Mesenchymal stem cell (in vitro differentiated cells and primary cell): Measurements from ENCODE around the gene PAX7.

Experiments used
- DNase-seq: peaks from one replicate; pipeline ENCODE4 v3.0.0-alpha.2; 2013
- H2AFZ ChIP-seq: one replicate; pipeline ENCODE4 v1.6.1; 2013; ENCODE audit warnings: low read depth, mild to moderate bottlenecking, control low read depth, inconsistent platforms, low read length, moderate library complexity
- H2AK5ac ChIP-seq: 2 replicates; pipeline ENCODE4 v1.6.1; 2013; ENCODE audit warnings: low read length, moderate library complexity, mild to moderate bottlenecking, inconsistent platforms; ENCODE audit not compliant: severe bottlenecking
- H2BK120ac ChIP-seq: one replicate; pipeline ENCODE4 v1.6.1; 2013; ENCODE audit warnings: low read depth, mild to moderate bottlenecking, inconsistent platforms, low read length, moderate library complexity
- H2BK12ac ChIP-seq, 2 experiments: one replicate each; pipeline ENCODE4 v1.6.1; 2013; ENCODE audit warnings: inconsistent platforms in 2 of 2, low read length in 2 of 2, mild to moderate bottlenecking in 2 of 2, moderate library complexity in 2 of 2, control low read depth in 1 of 2
- H2BK15ac ChIP-seq: one replicate; pipeline ENCODE4 v1.6.1; 2013; ENCODE audit warnings: mild to moderate bottlenecking, low read depth, inconsistent platforms; ENCODE audit not compliant: poor library complexity, severe bottlenecking
- H2BK5ac ChIP-seq: 2 replicates; pipeline ENCODE4 v1.6.1; 2013; ENCODE audit warnings: low read depth, mild to moderate bottlenecking, low read length, control low read depth, inconsistent platforms; ENCODE audit not compliant: poor library complexity, severe bottlenecking
- H3K14ac ChIP-seq, 2 experiments: one replicate each; pipeline ENCODE4 v1.6.1; 2013; ENCODE audit warnings: inconsistent platforms in 2 of 2, low read length in 2 of 2, control low read depth in 1 of 2, mild to moderate bottlenecking in 1 of 2, moderate library complexity in 1 of 2
- H3K18ac ChIP-seq, 2 experiments: one replicate each; pipeline ENCODE4 v1.6.1; 2013; ENCODE audit warnings: inconsistent platforms in 2 of 2, low read length in 2 of 2, control low read depth in 1 of 2, low read depth in 1 of 2, mild to moderate bottlenecking in 1 of 2
- H3K23ac ChIP-seq, 2 experiments: one replicate each; pipeline ENCODE4 v1.6.1; 2013; ENCODE audit warnings: inconsistent platforms in 2 of 2, low read length in 2 of 2, mild to moderate bottlenecking in 2 of 2, moderate library complexity in 2 of 2, control low read depth in 1 of 2
- H3K27ac ChIP-seq: 2 replicates; pipeline ENCODE4 v1.5.1; 2013; ENCODE audit warnings: mild to moderate bottlenecking, moderate library complexity, low read length, control low read depth, inconsistent platforms; ENCODE audit not compliant: poor library complexity, severe bottlenecking
- H3K27me3 ChIP-seq, 2 experiments: 2 replicates each; pipeline versions ENCODE4 v1.6.1 to v1.7.0; 2013; ENCODE audit warnings: low read length in 2 of 2, mild to moderate bottlenecking in 2 of 2, moderate library complexity in 2 of 2, control low read depth in 1 of 2, inconsistent platforms in 1 of 2; ENCODE audit not compliant: control insufficient read depth in 1 of 2, insufficient read depth in 1 of 2
- H3K36me3 ChIP-seq, 2 experiments: 2 replicates each; pipeline versions ENCODE4 v1.6.1 to v1.7.0; 2013; ENCODE audit warnings: low read length in 2 of 2, control low read depth in 1 of 2, inconsistent platforms in 1 of 2, low read depth in 1 of 2, mild to moderate bottlenecking in 1 of 2; ENCODE audit not compliant: insufficient read depth in 2 of 2, control insufficient read depth in 1 of 2
- H3K4ac ChIP-seq, 2 experiments: one replicate each; pipeline ENCODE4 v1.6.1; 2013; ENCODE audit warnings: inconsistent platforms in 2 of 2, low read length in 2 of 2, mild to moderate bottlenecking in 2 of 2, moderate library complexity in 2 of 2, control low read depth in 1 of 2, low read depth in 1 of 2
- H3K4me1 ChIP-seq: 2 replicates; pipeline ENCODE4 v1.6.1; 2013; ENCODE audit warnings: low read depth, low read length, control low read depth; ENCODE audit not compliant: control insufficient read depth, insufficient read depth
- H3K4me2 ChIP-seq: 2 replicates; pipeline ENCODE4 v1.6.1; 2013; ENCODE audit warnings: low read length, mild to moderate bottlenecking, inconsistent platforms; ENCODE audit not compliant: poor library complexity, severe bottlenecking
- H3K4me3 ChIP-seq, 2 experiments: 2 replicates each; pipeline versions ENCODE4 v1.5.1 to v1.7.0; 2013; ENCODE audit warnings: low read length in 2 of 2, mild to moderate bottlenecking in 2 of 2, control low read depth in 1 of 2, low read depth in 1 of 2; ENCODE audit not compliant: insufficient read depth in 1 of 2
- H3K79me1 ChIP-seq: replicated peaks from 2 replicates; pipeline ENCODE4 v1.6.1; 2013; ENCODE audit warnings: mild to moderate bottlenecking, control low read depth, low read length, inconsistent platforms; ENCODE audit not compliant: poor library complexity, severe bottlenecking
- H3K9ac ChIP-seq: 2 replicates; pipeline ENCODE4 v1.7.0; 2013; ENCODE audit warnings: mild to moderate bottlenecking, low read length, moderate library complexity
- H3K9me3 ChIP-seq: 2 replicates; pipeline ENCODE4 v1.7.0; 2013; ENCODE audit warnings: mild to moderate bottlenecking, low read length; ENCODE audit not compliant: control insufficient read depth
- H4K8ac ChIP-seq: one replicate; pipeline ENCODE4 v1.6.1; 2013; ENCODE audit warnings: inconsistent platforms, mild to moderate bottlenecking, low read length, moderate library complexity
- H4K91ac ChIP-seq: one replicate; pipeline ENCODE4 v1.6.1; 2013; ENCODE audit warnings: mild to moderate bottlenecking, low read length, inconsistent platforms
- WGBS: methylation state at CpG from one replicate; pipeline ENCODE4 v1.1.7; 2013; ENCODE audit warnings: mixed read lengths; 5-methylcytosine and 5-hydroxymethylcytosine counted together

The PAX7 gene

DNA sequence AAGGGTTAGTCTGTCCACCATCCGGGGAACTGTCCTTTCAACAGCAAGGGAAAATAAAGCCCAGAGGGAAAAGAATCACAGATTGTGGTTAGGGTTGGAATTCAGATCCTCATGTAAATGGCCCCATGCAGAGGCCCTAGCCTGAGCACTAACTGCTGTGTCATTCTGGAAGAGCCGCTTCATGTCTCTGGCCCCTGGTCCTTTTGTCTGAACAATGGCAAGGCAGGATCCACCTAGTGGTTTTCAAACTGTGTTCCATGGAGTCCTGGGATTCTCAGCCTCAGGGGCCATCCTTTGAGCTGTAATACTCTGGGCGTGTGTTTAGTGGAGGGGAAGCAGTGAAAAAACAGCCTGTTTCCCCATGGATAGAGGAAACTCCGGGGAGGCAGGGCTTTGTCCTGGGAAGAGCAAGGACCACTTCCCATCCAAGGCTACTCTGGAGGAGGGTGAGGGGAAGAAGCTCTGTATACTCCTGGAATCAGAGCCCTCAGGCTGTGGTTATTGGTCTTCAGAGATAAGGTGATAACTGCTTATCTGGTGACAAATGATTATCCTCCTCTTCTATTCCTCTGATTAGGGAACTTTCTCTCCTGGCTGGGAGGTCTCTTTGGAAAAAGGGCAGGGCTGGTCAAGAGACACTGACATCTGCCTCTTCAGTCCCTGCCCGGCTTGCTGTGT, 19.2 kb downstream of the PAX7 start:
- H3K4ac ChIP-seq = no peak overlapping the region
- H3K9me3 ChIP-seq = no peaks in the 10 kb centered on the region
- no peak overlapping the region for H3K4me2 ChIP-seq
- H3K9ac ChIP-seq = no peak overlapping the region
- no peak overlapping the region for H2BK120ac ChIP-seq
- no peaks in the 10 kb centered on the region for H3K79me1 ChIP-seq
- H2AK5ac ChIP-seq = no peak overlapping the region
- no peak overlapping the region for H3K4me3 ChIP-seq
- H2BK15ac ChIP-seq = no peak overlapping the region
- H2BK5ac ChIP-seq = no peak overlapping the region
- no peak overlapping the region for H4K91ac ChIP-seq
- H3K27ac ChIP-seq = no peak overlapping the region
- peaks cover 7% of the 10 kb centered on the region for H3K4me1 ChIP-seq
- peaks cover 90 to 95% of the 10 kb centered on the region in 2 experiments for H3K27me3 ChIP-seq
- H4K8ac ChIP-seq = no peak overlapping the region
- DNase-seq = no peak
- no peak overlapping the region for H2AFZ ChIP-seq
- no peak overlapping the region for H2BK12ac ChIP-seq
- H3K14ac ChIP-seq = no peak overlapping the region
- 8% methylated on average over 5 of the region's 5 CpGs for WGBS
- H3K18ac ChIP-seq = no peak overlapping the region
- no peaks in the 10 kb centered on the region for H3K36me3 ChIP-seq
- H3K23ac ChIP-seq = no peak overlapping the region

DNA sequence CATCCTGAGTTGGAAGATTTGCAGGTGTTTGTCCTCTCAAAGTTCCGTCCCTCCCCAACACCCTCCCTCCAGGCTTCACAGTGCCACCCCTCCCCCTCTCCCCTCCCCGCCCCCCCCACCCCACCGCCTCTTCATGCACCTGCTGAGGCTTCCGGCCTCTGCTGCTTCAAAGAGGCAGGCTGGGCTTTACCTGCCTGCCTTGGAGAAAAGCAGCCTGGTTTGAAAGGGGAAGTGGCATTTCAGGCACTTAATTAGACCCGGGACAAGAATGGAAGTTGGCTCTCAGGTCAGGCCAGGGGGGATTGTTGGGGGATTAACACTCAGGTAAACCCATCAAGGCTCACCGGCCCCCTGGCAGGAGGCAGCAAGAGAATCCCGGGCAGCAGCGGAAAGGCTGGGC, 21.1 kb downstream of the PAX7 start:
- Histone ChIP-seq H3K4me3 (no peak overlapping the region), H3K18ac (no peak overlapping the region), H4K8ac (no peak overlapping the region), H3K4ac (no peak overlapping the region), H3K9ac (no peak overlapping the region), H2AFZ (no peak overlapping the region), H3K36me3 (no peaks in the 10 kb centered on the region), H3K79me1 (no peaks in the 10 kb centered on the region), H3K27me3 (peaks cover 84 to 87% of the 10 kb centered on the region in 2 experiments), H3K4me2 (no peak overlapping the region), H2BK5ac (no peak overlapping the region), H3K14ac (no peak overlapping the region), H2BK15ac (no peak overlapping the region), H3K27ac (no peak overlapping the region), H3K4me1 (peaks cover 6% of the 10 kb centered on the region), H2BK120ac (no peak overlapping the region), H3K23ac (no peak overlapping the region), H2BK12ac (no peak overlapping the region), H2AK5ac (no peak overlapping the region), H3K9me3 (no peaks in the 10 kb centered on the region), H4K91ac (no peak overlapping the region)
- no peak for DNase-seq
- WGBS = 2% methylated on average over 5 of the region's 8 CpGs

DNA sequence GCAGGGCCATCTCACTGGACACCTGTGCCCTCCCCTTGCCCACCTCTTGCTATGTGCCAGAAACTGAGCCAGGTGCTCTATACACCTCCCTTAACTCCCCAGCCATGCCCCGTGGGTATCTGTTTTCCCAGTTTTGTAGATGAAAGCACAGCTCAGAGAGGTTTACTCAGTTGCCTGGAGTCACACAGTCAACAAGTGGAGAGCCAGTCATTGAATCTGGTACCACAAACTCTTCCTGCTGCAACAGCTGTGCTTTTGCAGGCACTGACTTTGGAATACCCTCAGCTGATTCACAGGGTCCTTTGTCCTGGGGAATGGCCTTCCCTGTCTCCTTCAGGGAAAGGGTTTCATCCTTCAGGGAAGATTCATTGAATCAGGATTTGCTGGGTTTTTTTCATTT, 22.1 kb downstream of the PAX7 start:
- Histone ChIP-seq H3K27me3 (peaks cover 80 to 83% of the 10 kb centered on the region in 2 experiments), H2AK5ac (no peak overlapping the region), H2BK120ac (no peak overlapping the region), H3K79me1 (no peaks in the 10 kb centered on the region), H3K23ac (no peak overlapping the region), H3K4me2 (no peak overlapping the region), H3K4me3 (no peak overlapping the region), H3K9me3 (no peaks in the 10 kb centered on the region), H4K91ac (no peak overlapping the region), H2BK15ac (no peak overlapping the region), H4K8ac (no peak overlapping the region), H2AFZ (no peak overlapping the region), H2BK12ac (no peak overlapping the region), H3K4me1 (peaks cover 4% of the 10 kb centered on the region), H3K27ac (no peak overlapping the region), H2BK5ac (no peak overlapping the region), H3K9ac (no peak overlapping the region), H3K14ac (no peak overlapping the region), H3K18ac (no peak overlapping the region), H3K4ac (no peak overlapping the region), H3K36me3 (no peaks in the 10 kb centered on the region)
- WGBS = 0% methylated on average over 1 of the region's 1 CpG
- no peak for DNase-seq

DNA sequence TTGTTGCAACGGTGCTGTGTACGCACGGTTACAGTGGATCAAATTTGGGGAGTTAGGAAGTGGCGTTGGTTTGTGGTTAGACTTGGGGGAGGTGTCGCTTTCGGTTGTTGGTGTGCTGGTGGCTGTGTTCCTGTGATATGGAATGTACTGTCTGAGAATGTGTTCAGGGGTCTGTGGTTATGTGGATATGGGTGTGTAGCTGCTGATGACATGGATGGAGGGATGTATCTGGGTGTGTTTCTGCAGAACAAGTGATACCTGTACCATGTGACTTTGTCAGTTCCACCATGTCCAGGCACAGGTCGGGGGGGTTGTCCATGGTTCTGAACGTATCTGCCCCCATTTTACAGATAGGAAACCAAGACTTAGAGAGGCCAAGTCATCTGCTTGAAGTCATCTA, 22.7 kb downstream of the PAX7 start:
- WGBS = 57% methylated on average over 8 of the region's 8 CpGs
- Histone ChIP-seq H4K91ac (no peak overlapping the region), H2BK5ac (no peak overlapping the region), H3K4me3 (no peak overlapping the region), H3K27me3 (peaks cover 80 to 82% of the 10 kb centered on the region in 2 experiments), H3K23ac (no peak overlapping the region), H3K18ac (no peak overlapping the region), H3K9ac (no peak overlapping the region), H3K36me3 (no peaks in the 10 kb centered on the region), H2AFZ (no peak overlapping the region), H2AK5ac (no peak overlapping the region), H3K14ac (no peak overlapping the region), H2BK12ac (no peak overlapping the region), H3K4me2 (no peak overlapping the region), H3K4me1 (peaks cover 4% of the 10 kb centered on the region), H3K27ac (no peak overlapping the region), H3K4ac (no peak overlapping the region), H2BK120ac (no peak overlapping the region), H3K9me3 (no peaks in the 10 kb centered on the region), H2BK15ac (no peak overlapping the region), H4K8ac (no peak overlapping the region), H3K79me1 (no peaks in the 10 kb centered on the region)
- DNase-seq = no peak
